HG02798 (cell line): ENCODE results near the gene IFT172.
"Not testable (repeated sequence)": the region's sequence is repeated elsewhere in the genome, so short reads cannot be mapped to it uniquely, and the experiment has no call there.

Experiments used
- ATAC-seq: cut with Tn5 transposase; IDR thresholded peaks from one replicate; pipeline ENCODE4 v1.9.1; 2021; ENCODE audit warnings: mild to moderate bottlenecking; ENCODE audit not compliant: unreplicated experiment, poor library complexity

The IFT172 gene

GRCh38 chr2:27428978-27429541, 60.5 kb downstream of the IFT172 start:
- peak; percentile 80 for ATAC-seq

GRCh38 chr2:27428213-27428977, 61.1 kb downstream of the IFT172 start, which contains the start of gene NRBP1:
TSS of gene NRBP1 (plus strand) at chr2:27428631. CDS start at chr2:27433274, 4,643 bp downstream.
- ATAC-seq: peak; percentile 93

- ATAC-seq: no peak
These were observed 61.7 kb downstream of the IFT172 start for GRCh38 chr2:27427863-27428212.

- ATAC-seq: not testable (repeated sequence)
These were observed 64.5 kb downstream of the IFT172 start for GRCh38 chr2:27425039-27425438.

GRCh38 chr2:27422958-27423357, 66.6 kb downstream of the IFT172 start:
- no peak for ATAC-seq

GRCh38 chr2:27421660-27422250, 67.8 kb downstream of the IFT172 start:
- no peak for ATAC-seq

- no peak for ATAC-seq
These were observed 68.5 kb downstream of the IFT172 start for GRCh38 chr2:27420996-27421395.

- ATAC-seq: no peak
These were observed 73.4 kb downstream of the IFT172 start for GRCh38 chr2:27416151-27416550.

GRCh38 chr2:27412419-27413152, 77.0 kb downstream of the IFT172 start:
- ATAC-seq: no peak

GRCh38 chr2:27409321-27410073, 80.0 kb downstream of the IFT172 start, which contains the start of gene PPM1G:
TSS of gene PPM1G (minus strand) at chr2:27409591. CDS start at chr2:27409422, 169 bp downstream.
- ATAC-seq: peak; percentile 97

GRCh38 chr2:27408601-27409320, 80.8 kb downstream of the IFT172 start:
- peak; percentile 15 for ATAC-seq

- no peak for ATAC-seq
These were observed 81.6 kb downstream of the IFT172 start for GRCh38 chr2:27407798-27408491.

GRCh38 chr2:27400348-27401135, 89.0 kb downstream of the IFT172 start:
- no peak for ATAC-seq

- ATAC-seq: no peak
These were observed 90.6 kb downstream of the IFT172 start for GRCh38 chr2:27398962-27399361.
